Motor neuron (in vitro differentiated cells): ENCODE measurements around the gene FOXI3. TPM values are rescaled to one million over a fixed set of nuclear protein-coding genes. Genes with fewer than 3 reads are reported as not detected.
"Not testable (repeated sequence)": the region's sequence is repeated elsewhere in the genome, so short reads cannot be mapped to it uniquely, and the experiment has no call there.

Source experiments
- ATAC-seq, 8 experiments: fragments of 200-7000 bp; cut with Tn5 transposase; replicated peaks in 6 of 8; 2 replicates each; pipeline ENCODE4 v1.8.0; 2021; ENCODE audit warnings: mild to moderate bottlenecking in 8 of 8, moderate library complexity in 8 of 8
- H3K27ac ChIP-seq, 2 donors: fragments of 250-450 bp; sonication (Bioruptor Pico); 2 replicates each; pipeline ENCODE4 v1.9.0; 2021; ENCODE audit warnings: antibody characterized with exemption in 2 of 2, mild to moderate bottlenecking in 2 of 2, moderate library complexity in 1 of 2
- H3K4me1 ChIP-seq, 2 donors: fragments of 250-450 bp; sonication (Bioruptor Pico); replicated peaks in 1 of 2; 2 replicates each; pipeline ENCODE4 v1.6.1; 2021; ENCODE audit warnings: antibody characterized with exemption in 2 of 2, mild to moderate bottlenecking in 2 of 2, moderate library complexity in 1 of 2
- H3K4me3 ChIP-seq, 5 donors: fragments of 250-450 bp; sonication (Bioruptor Pico); 2 replicates each; pipeline ENCODE4 v1.9.0; 2021; ENCODE audit warnings: antibody characterized with exemption in 5 of 5, mild to moderate bottlenecking in 5 of 5, moderate library complexity in 4 of 5
- WGBS, 10 experiments: fragments of 450-650 bp; shearing (Covaris generic); methylation state at CpG; one replicate each; pipeline ENCODE4 v1.0.0; 2022; 5-methylcytosine and 5-hydroxymethylcytosine counted together
- in situ Hi-C, 9 experiments: fragments of 400-800 bp; cut with MboI; loops; one replicate each; pipeline ENCODE4 v1.15.0; 2021; ENCODE audit warnings: low sequenced_read_pairs in 9 of 9, low pct_unique_long_range_greater_than_20kb in 2 of 9; ENCODE audit not compliant: unreplicated experiment in 9 of 9
- total RNA-seq, 8 experiments: library from RNA; unstranded; fragments of 300-600 nt; gene quantifications; 2 replicates each; pipeline versions ENCODE4 v1.2.3 to v1.2.4, GENCODE V29; 2022

The FOXI3 gene
- total RNA-seq, 8 experiments from 2014 or later: 0.17 to 0.86 (median 0.23) TPM; not detected in 2

DNA sequence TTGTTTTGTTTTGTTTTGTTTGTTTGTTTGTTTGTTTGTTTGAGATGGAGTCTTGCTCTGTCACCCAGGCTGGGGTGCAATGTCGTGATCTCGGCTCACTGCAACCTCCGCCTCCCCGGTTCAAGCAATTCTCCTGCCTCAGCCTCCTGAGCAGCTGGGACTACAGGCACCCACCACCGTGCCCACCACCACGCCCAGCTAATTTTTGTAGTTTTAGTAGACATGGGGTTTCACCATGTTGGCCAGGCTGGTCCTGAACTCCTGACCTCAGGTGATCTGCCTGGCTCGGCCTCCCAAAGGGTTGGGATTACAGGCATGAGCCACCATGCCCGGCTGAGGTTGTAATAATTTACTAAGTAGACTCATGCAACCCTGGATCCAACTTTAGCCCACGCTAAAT is 33.4 kb downstream of the FOXI3 start:
- H3K4me3 ChIP-seq, in situ Hi-C loops, H3K27ac ChIP-seq, ATAC-seq, H3K4me1 ChIP-seq: not testable (repeated sequence)
- WGBS, 10 experiments: 35 to 94% (median 64%) methylated on average over 2 to 8 of the region's 9 CpGs; no CpG with 5 or more reads in 4 of the 10 experiments

DNA sequence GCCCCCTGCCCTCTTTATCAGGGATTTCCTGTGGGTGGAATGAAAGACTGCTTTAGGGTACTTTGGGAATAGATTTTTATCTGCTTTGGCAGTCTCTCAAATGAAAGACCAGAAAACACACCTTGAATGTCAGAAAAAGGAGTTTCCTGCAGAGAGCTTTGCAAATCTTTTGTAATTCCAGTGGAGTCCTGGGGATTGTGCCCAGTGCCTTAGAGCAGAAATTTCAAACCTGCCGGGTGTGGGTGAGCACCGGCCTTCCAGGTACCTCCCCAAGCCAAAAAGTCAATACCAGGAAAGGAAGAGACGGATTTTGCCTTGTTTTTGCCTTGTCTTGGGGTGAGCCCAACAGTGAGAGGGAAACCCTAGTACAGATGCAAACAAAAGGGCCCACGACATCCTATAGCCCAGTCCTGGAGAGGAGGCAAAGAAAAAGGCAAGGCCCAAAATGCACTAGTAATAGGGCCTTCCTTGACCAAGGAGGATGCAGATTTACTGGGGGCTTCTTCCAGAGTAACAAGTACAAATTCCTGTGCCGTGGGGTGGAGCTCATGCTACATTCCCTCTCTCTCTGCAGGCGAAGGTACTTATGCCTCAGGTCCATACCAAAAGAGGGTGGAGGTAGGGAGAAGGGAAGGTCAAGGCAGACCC is 36.4 kb downstream of the FOXI3 start:
- in situ Hi-C loops: no loop called here

DNA sequence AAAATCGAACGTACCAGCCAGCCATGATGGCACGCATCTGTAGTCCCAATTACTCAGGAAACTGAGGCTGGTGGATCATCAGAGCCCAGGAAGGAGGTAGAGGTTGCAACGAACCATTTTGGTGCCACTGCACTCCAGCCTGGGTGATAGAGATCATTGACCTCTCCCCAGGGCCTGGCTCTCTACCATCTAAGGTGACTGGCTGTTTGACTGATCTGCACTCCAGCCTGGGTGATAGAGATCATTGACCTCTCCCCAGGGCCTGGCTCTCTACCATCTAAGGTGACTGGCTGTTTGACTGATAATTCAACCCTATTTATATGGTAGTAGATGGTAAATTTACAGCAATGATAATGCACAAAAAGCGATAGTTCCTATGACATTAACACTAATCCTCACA is 43.6 kb downstream of the FOXI3 start:
- H3K4me3 ChIP-seq, H3K4me1 ChIP-seq, H3K27ac ChIP-seq, in situ Hi-C loops, ATAC-seq: not testable (repeated sequence)
- 65 to 100% (median 90%) methylated on average over 1 to 3 of the region's 5 CpGs; no CpG with 5 or more reads in 4 of the 10 experiments for WGBS, 10 experiments

More for the DNA sequence above, 36.4 kb downstream of the FOXI3 start:
- Histone ChIP-seq H3K4me1 (no peaks in the 10 kb centered on the region), H3K4me3 (no peak overlapping the region), H3K27ac (no peak overlapping the region)
- ATAC-seq: no peak
- WGBS, 10 experiments: 0 to 73% (median 24%) methylated on average over 1 to 5 of the region's 6 CpGs; no CpG with 5 or more reads in 4 of the 10 experiments

GRCh38 chr2:88400037-88400767 is 52.3 kb downstream of the FOXI3 start:
- WGBS, 10 experiments: 0 to 92% (median 77%) methylated on average over 1 to 4 of the region's 4 CpGs
- no peak for ATAC-seq
- Histone ChIP-seq H3K4me1 (no peaks in the 10 kb centered on the region), H3K27ac (no peak overlapping the region), H3K4me3 (no peak overlapping the region)
- in situ Hi-C loops: no loop called here

GRCh38 chr2:88398180-88398579 is 54.3 kb downstream of the FOXI3 start:
- WGBS, 10 experiments: 0 to 83% (median 35%) methylated on average over 2 to 5 of the region's 5 CpGs; no CpG with 5 or more reads in 1 of the 10 experiments
- H3K4me3 ChIP-seq: no peak overlapping the region
- no peak for ATAC-seq
- no peaks in the 10 kb centered on the region for H3K4me1 ChIP-seq
- no peak overlapping the region for H3K27ac ChIP-seq
- in situ Hi-C loops: loop anchor here in 1 of 9 experiments (25.0 kb wide), 1 partner anchor 186 kb away; no protein-coding TSS in a partner anchor

Other genes starting within 250 kb of the FOXI3 start
- gene EIF2AK3, start 174.8 kb upstream of the FOXI3 start, total RNA-seq: 10 to 100 TPM; 17.7 to 39.8 (median 25.0) TPM
- 10 to 100 TPM in 3 of 8 experiments, 1 to 10 TPM in 5; 6.1 to 17.1 (median 8.5) TPM for gene RPIA, start 239.0 kb upstream of the FOXI3 start, total RNA-seq